ENCODE results near the gene CORO1A.
"Not testable (repeated sequence)": the region's sequence is repeated elsewhere in the genome, so short reads cannot be mapped to it uniquely, and the experiment has no call there.

The CORO1A gene

GRCh38 chr16:30183233-30184095 is at the start of gene CORO1A:
Gene CORO1A, plus strand, starts transcription at chr16:30183602. Its CDS starts 1,608 bp downstream, at chr16:30185210.
- DNase-seq, result peak; percentile 86

DNA sequence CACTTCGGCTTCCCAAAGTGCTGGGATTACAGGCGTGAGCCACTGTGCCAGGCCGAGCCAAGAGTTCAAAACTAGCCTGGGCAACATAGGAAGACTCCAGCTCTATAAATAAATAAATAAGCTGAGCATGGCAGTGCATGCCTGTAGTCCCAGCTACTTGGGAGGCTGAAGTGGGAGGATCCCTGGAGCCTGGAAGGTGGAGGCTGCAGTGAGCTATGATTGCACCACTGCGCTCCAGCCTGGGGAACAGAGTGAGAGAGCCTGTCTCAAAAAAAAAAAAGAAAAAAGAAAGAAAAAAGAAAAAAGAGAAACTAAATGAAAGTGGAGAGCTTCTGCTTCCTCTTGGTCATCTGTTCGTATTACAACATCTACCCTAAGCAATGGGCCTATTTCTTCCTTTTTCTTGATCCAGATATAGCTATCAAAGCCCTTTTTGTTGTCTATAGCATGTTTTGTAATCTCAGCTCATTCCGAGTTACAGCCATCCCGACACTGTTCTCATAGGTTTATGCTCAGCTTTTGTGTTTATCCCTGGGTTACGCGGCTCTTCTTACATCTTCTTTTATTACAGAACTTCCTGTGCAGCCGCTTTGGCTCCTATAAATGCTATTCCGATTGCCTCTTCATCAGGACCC is 46.3 kb upstream of the CORO1A start:
- no peak for DNase-seq

GRCh38 chr16:30137897-30138296 is 45.5 kb upstream of the CORO1A start:
- DNase-seq, result no peak

GRCh38 chr16:30139583-30140481 is 43.6 kb upstream of the CORO1A start:
- DNase-seq, result no peak

- DNase-seq, result no peak
These were observed 41.7 kb upstream of the CORO1A start for GRCh38 chr16:30141750-30142149.

GRCh38 chr16:30142672-30143346 is 40.6 kb upstream of the CORO1A start:
- DNase-seq, result peak; percentile 44

DNA sequence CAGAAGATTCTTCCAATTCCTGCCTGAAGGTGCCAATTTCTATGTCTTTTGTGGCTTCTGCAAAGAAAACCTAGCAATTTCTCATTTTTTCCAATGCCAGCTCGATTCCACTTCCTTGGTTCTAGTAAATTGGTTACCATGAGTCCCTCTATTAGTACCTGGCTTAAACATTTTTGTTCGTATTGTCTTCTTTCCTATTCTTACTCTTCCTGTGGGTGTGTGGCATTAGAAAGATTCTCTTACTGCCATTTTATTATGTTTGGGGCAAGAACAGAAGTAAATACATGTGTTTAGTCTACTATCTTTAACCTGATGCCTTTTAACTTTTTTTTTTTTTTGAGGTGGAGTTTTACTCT is 40.1 kb upstream of the CORO1A start:
- DNase-seq, result no peak

- no peak for DNase-seq
These were observed 39.4 kb upstream of the CORO1A start for GRCh38 chr16:30144017-30144416.

- DNase-seq, result no peak
These were observed 38.5 kb upstream of the CORO1A start for GRCh38 chr16:30144917-30145316.

- DNase-seq, result no peak
These were observed 37.7 kb upstream of the CORO1A start for GRCh38 chr16:30145657-30146056.

DNA sequence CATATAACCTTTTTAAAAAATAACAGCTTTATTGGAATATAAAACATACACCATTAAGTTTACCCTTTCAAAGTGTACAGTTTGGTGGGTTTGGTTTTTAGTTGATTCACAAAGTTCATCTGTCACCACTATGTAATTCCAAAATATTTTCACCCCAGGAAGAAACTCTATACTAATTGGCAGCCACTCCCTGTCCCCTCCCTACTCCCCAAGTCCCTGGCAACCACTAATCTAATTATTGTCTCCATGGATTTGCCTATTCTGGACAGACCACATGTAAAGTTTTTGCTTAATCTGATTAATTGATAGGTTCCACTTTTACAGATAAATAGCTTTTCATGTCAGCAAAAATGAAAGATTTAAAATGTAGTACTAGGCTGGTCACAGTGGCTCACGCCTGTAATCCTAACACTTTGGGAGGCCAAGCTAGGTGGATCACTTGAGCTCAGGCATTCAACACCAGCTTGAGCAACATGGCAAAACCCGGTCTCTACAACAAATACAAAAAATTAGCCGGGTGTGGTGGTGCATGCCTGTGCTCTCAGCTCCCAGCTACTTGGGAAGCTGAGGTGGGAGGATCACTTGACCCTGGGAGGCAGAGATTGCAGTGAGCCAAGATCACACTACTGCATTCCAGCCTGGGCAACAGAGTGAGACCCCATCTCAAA is 35.4 kb upstream of the CORO1A start:
- DNase-seq, result no peak

- no peak for DNase-seq
These were observed 34.0 kb upstream of the CORO1A start for GRCh38 chr16:30149250-30149930.

DNA sequence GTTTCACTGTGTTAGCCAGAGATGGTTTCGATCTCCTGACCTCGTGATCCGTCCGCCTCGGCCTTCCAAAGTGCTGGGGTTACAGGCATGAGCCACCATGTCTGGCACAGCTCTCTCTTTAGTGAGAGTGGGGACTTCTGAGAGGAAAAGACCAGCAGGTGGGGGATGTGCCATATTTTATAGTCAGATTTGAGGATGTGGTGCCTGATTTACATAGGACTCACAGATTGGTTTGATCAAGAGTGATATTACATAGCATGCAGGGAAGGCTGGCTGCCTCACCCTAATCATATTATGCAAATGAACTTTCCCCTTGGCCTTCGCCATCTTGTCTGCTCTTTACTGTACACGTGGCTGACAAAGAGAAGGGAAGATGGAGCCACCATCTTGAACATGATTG is 32.3 kb upstream of the CORO1A start:
- DNase-seq, result no peak

DNA sequence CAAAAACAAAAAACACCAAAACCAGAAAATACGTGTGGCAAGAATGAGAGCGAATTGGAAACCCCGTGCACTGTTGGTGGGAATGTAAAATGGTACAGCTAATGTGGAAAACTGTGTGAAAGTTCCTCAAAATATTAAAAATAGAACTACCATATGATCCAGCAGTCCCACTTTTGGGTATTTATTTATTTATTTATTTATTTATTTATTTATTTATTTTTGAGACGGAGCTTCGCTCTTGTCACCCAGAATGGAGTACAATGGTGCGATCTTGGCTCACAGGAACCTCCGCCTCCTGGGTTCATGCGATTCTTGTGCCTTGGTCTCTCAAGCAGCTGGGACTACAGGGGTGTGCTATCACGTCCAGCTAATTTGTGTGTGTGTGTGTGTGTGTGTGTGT is 30.9 kb upstream of the CORO1A start:
- DNase-seq, result no peak

DNA sequence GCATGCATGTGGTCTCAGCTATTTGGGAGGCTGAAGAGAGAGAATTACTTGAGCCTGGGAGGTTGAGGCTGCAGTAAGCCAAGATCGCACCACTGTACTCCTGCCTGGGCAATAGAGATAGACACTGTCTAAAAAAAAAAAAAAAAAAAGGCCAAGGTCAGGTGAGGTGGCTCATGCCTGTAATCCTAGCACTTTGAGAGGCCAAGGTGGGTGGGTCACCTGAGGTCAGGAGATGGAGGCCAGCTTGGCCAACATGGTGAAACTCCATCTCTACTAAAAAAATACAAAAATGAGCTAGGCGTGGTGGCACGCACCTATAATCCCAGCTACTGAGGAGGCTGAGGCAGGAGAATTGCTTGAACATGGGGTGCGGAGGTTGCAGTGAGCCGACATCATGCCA is 28.2 kb upstream of the CORO1A start:
- no peak for DNase-seq

- no peak for DNase-seq
These were observed 26.2 kb upstream of the CORO1A start for GRCh38 chr16:30157214-30157613.

GRCh38 chr16:30163538-30163937 is 19.9 kb upstream of the CORO1A start:
- DNase-seq, result no peak

- DNase-seq, result no peak
These were observed 17.1 kb upstream of the CORO1A start for GRCh38 chr16:30166202-30166902.

- not testable (repeated sequence) for DNase-seq
These were observed 14.7 kb upstream of the CORO1A start for GRCh38 chr16:30168746-30169145.

- DNase-seq, result not testable (repeated sequence)
These were observed 14.0 kb upstream of the CORO1A start for GRCh38 chr16:30169416-30169815.

GRCh38 chr16:30170145-30170544 is 13.3 kb upstream of the CORO1A start:
- not testable (repeated sequence) for DNase-seq
